Stomach (tissue), 4 donors: ENCODE results near the gene TRHDE.

ENCODE experiments used
- EP300 ChIP-seq: sonication (generic); formaldehyde crosslinking; IDR thresholded peaks from one replicate; pipeline ENCODE4 v1.6.1; 2017; ENCODE audit warnings: antibody characterized with exemption
- POLR2AphosphoS5 ChIP-seq, 3 donors: sonication (generic); formaldehyde crosslinking; IDR thresholded peaks; one replicate each; pipeline ENCODE4 v1.6.1; 2016; ENCODE audit warnings: antibody characterized with exemption in 3 of 3
- TF ChIP-seq, protein P1 (sequence below), 7 experiments: fragments of 450-650 bp in 4 of 7; fragments of 200-600 bp in 3 of 7; sonication (generic) in 3 of 7; IDR thresholded peaks; one replicate each; pipeline ENCODE4 v1.5.1; 2016 to 2019; ENCODE audit warnings: antibody characterized with exemption in 7 of 7, control low read depth in 2 of 7, mild to moderate bottlenecking in 1 of 7

DNA sequence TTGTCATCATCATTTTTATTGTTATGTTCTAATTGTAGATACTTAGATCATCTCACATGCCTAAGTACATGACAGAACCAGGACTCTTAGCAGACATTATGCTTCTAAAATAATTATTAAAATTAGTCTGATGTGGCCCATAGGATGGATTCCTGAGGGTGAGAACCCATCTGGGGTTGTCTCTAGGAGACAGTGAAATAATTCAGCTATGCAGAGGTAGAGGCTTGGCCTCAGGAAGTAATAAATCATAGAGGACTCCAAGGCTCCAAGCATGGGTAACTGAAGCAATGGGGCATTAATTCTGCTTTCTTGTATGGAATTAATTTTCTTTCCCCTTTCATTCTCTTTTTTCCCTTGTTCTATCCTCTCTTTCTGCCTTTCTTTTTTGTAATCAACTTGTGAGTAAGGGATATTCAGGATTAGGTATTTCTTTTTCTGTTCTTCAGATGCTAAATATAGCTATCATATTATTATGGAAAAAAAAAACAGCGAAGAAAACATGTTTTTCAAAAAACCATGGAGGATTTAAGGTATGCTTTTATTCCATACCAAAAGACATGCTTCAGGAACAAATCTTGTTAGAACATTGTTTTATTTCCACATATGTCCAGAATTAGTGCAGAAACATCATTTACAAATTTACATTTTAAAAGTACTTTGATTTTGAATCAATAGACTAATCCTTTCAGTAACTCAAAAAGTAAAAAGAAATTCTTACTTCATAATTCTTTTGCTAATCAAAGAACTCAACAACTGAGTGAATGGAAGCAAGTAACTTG, 263.2 kb downstream of the TRHDE start:
- TF ChIP-seq, protein P1, sequence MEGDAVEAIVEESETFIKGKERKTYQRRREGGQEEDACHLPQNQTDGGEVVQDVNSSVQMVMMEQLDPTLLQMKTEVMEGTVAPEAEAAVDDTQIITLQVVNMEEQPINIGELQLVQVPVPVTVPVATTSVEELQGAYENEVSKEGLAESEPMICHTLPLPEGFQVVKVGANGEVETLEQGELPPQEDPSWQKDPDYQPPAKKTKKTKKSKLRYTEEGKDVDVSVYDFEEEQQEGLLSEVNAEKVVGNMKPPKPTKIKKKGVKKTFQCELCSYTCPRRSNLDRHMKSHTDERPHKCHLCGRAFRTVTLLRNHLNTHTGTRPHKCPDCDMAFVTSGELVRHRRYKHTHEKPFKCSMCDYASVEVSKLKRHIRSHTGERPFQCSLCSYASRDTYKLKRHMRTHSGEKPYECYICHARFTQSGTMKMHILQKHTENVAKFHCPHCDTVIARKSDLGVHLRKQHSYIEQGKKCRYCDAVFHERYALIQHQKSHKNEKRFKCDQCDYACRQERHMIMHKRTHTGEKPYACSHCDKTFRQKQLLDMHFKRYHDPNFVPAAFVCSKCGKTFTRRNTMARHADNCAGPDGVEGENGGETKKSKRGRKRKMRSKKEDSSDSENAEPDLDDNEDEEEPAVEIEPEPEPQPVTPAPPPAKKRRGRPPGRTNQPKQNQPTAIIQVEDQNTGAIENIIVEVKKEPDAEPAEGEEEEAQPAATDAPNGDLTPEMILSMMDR (IDR thresholded peaks at IDR 0.05): no peak
- TF ChIP-seq POLR2AphosphoS5 (IDR thresholded peaks at IDR 0.05): no peak
- no peak for TF ChIP-seq EP300
